GM13977 (cell line): Measurements from ENCODE around the gene MYO18B.

ENCODE experiments used
- DNase-seq: peaks from one replicate; pipeline ENCODE4 v3.0.0; 2012; ENCODE audit warnings: low spot score
- CTCF ChIP-seq: IDR thresholded peaks from 2 replicates; pipeline ENCODE4 v1.5.1; 2012; ENCODE audit warnings: mild to moderate bottlenecking, control low read depth; ENCODE audit not compliant: insufficient read depth; ENCODE audit errors: extremely low read depth, missing control alignments
- in situ Hi-C: fragments of 300-500 bp; cut with MboI; formaldehyde crosslinking; loops from one replicate; pipeline ENCODE4 v1.12.0; 2022; ENCODE audit warnings: low sequenced_read_pairs, low pct_unique_long_range_greater_than_20kb, mixed read lengths, inconsistent platforms; ENCODE audit not compliant: unreplicated experiment

MYO18B gene

DNA sequence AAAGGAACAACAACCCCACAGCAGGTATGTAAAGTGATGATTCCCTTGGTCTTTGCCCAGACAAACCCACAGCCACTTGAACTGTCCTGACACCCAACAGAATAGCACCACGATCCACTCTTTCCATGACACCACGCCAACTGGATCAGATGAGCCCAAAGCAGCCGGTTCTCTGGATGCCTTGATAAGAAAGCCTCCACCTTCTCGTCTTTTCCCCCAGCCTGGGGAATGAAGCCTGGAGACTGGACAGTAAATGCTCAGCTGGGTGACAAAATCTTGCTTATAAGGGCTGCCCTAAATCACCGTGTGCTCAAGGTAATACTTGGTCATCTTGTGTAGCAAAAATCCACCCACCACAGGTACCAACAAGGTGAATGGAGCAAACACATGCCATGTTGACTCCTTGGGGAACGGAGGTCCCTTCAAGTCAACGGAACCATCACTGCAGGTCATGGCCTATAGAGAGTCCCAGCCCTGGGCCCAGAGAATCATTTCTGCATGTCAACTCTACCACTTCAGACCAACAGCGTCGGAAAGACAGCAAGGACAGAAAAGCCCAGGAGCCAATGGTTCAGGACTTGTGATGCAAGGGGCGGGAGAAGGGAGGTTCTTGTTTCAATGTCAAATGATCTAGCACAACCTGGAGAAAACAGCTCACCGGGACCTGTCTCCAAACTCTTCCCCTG lies 2.2 kb upstream of the MYO18B start:
- in situ Hi-C loops: no loop called here
- DNase-seq: no peak
- TF ChIP-seq CTCF: no peak

GRCh38 chr22:25742918-25743708 lies 1.1 kb downstream of the MYO18B start:
- no peak for DNase-seq
- TF ChIP-seq CTCF: no peak
- in situ Hi-C loops: no loop called here

DNA sequence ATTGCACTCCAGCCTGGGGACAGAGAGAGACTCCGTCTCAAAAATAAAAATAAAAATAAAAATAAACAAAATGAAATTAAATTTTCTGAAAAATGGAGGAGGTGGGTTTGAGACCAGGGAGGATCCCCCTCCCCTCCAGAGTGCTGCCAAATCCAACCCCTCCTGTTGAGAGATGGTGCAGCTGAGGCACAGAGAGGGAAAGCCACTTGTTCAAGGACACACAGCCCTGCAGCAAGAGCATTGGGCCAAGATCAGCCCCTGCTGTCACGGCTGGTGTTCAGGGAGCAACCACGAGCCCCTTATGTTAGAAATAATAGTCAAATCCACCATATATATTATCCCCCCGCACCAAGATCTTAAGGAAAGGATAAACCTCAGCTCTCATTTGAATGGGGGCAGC lies 2.7 kb downstream of the MYO18B start:
- in situ Hi-C loops: no loop called here
- no peak for TF ChIP-seq CTCF
- no peak for DNase-seq

DNA sequence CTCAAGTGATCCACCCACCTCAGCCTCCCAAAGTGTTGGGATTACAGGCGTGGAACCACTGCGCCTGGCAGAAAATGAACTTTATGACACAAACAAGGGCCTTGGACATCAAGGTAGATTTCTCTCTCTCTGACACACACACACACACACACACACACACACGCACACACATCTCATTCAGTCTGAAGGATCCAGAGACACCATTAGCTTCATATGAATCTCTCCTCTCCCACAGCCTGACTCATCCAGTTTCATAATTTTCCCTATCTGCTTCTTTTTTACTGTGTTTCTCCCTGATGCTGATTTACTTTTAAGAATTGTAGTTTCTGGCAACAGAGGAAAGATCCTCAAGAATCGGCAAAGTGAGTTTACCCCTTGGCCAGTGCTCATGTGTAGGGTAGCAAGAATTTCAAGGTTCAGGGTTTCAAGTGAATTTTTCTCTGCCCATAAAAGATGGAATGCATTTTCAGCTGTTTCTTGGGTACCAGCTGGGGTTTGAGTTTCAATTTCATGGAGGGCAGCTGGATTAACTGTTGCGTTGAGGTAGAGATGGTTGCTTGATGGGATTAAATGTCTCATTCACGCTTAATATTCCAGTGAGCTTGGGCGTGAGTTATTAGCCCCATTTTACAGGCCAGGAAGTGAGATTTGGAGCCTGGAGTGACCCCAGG lies 3.5 kb downstream of the MYO18B start:
- TF ChIP-seq CTCF: no peak
- no peak for DNase-seq
- in situ Hi-C loops: no loop called here

DNA sequence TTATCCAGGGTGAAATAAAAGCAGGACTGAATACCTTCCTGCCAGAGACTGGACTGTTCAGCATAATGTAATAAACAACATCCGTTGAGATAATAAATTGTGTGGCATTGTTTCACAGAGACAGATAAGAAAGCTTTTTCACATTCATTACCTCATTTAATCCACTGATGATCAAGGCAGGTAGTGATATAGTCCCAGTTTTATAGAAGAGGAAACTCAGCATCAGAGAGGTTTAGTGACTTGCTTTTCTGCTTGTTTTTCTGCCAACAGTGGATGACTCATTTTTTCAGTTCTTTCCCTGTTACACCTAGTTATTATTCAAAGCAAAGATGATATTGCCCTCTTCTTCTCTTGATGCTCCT lies 4.0 kb downstream of the MYO18B start:
- in situ Hi-C loops: no loop called here
- no peak for DNase-seq
- TF ChIP-seq CTCF: no peak

DNA sequence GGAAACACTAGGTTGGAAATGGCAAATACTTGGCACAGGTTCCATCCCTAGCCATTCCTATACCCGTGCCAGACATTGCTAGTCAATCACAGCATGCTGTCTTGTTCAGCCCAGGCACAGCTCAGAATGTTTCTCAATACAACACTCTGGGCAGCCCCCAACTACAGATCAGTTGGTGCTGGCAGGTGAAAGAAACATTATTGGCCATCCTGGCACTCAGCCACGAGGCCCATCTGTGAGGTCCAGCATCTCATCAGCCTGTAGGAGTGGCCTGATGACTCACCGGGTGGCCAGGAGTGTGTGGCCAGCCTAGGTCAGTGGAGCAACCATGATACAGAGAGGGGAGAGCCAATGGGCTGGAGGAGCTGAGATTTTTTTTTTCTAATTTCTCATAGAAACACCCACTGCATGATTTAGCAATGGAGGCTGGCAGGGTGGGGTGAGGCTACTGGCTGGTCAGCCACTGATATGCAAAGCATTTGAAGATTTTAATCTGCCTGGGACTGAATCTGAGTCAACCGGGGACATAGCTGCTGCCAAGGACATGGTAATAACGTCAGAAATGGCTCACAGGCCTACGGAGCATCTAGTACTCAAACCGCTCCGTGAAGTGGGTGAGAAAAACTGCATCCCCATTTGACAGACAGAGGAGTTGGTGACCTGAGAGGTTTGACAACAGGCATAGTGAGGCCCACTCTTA lies 5.4 kb downstream of the MYO18B start:
- no peak for DNase-seq
- TF ChIP-seq CTCF: no peak
- in situ Hi-C loops: no loop called here
